Measurements from ENCODE around the gene DDX10. TPM values are rescaled to one million over a fixed set of nuclear protein-coding genes. Genes with fewer than 3 reads are reported as not detected.

Gene DDX10
- polyA plus RNA-seq, 1 of the 3 experiments (the other 2 are of a cell fraction), result 35.8 TPM

- H3K27ac ChIP-seq (ENCODE audit: low read depth in 2 of 2, low read length in 1 of 2), result peak overlapping the region in 1 of 2 experiments; percentile 97; a peak in 3 of 4 replicates
- peak overlapping the region; percentile 8; the same call in 1 of the 2 replicates for H3K4me2 ChIP-seq
- no peak for DNase-seq
- no peak overlapping the region for H3K4me3 ChIP-seq (ENCODE audit: low read depth in 2 of 2, low read length in 1 of 2)
- no peak overlapping the region; the same call in 1 of the 2 replicates for H3K9ac ChIP-seq
- CTCF ChIA-PET, result no interaction called here
- no peaks in the 10 kb centered on the region for H3K27me3 ChIP-seq (ENCODE audit: insufficient read depth)
- peaks cover 0 to 5% of the 10 kb centered on the region in 2 experiments for H3K36me3 ChIP-seq (replicated peaks in 1 of 2; ENCODE audit: control insufficient read depth in 1 of 2, insufficient read depth in 2 of 2, low read length in 1 of 2)
- H3K4me1 ChIP-seq (ENCODE audit: control insufficient read depth in 1 of 2, insufficient read depth in 2 of 2, low read depth in 1 of 2, low read length in 1 of 2), result peaks cover 0 to 49% of the 10 kb centered on the region in 2 experiments; a peak in 3 of 4 replicates
- POLR2A ChIA-PET, result no interaction called here
- H3F3A ChIP-seq (replicated peaks; ENCODE audit: insufficient read depth), result peaks cover 59% of the 10 kb centered on the region
- TF ChIP-seq MXI1 (IDR thresholded peaks at IDR 0.05; ENCODE audit: low read depth, low read length), result no peak
- no peak for TF ChIP-seq IRF3 (IDR thresholded peaks at IDR 0.05; ENCODE audit: low read depth, low read length)
- TF ChIP-seq ELF1 (IDR thresholded peaks at IDR 0.05), result no peak
- no peak for TF ChIP-seq SMC3 (IDR thresholded peaks at IDR 0.05; ENCODE audit: low read depth, low read length)
- peak; percentile 74 for TF ChIP-seq JUND (IDR thresholded peaks at IDR 0.05)
- TF ChIP-seq TCF12 (IDR thresholded peaks at IDR 0.05), result peak; percentile 85
- 0 out of 2 replicates have a peak, but pooled peaks have one; percentile 9 for TF ChIP-seq RXRA (IDR thresholded peaks at IDR 0.05; ENCODE audit: borderline replicate concordance, low read depth)
- TF ChIP-seq NFIC (IDR thresholded peaks at IDR 0.05; ENCODE audit: borderline replicate concordance), result peak; percentile 26; the same call in 1 of the 2 replicates
- TF ChIP-seq EP300 (IDR thresholded peaks at IDR 0.05; ENCODE audit: borderline replicate concordance in 1 of 2, low read depth in 1 of 2, low read length in 1 of 2), result peak in 1 of 2 experiments; percentile 72; a peak in 2 of 4 replicates
- no peak for TF ChIP-seq RFX5 (IDR thresholded peaks at IDR 0.05; ENCODE audit: low read length)
- TF ChIP-seq POLR2AphosphoS5 (IDR thresholded peaks at IDR 0.05; ENCODE audit: low read depth, low read length), result no peak
- no peak for TF ChIP-seq FOXJ3 (CRISPR knock-in tag; IDR thresholded peaks at IDR 0.05)
- TF ChIP-seq, protein P1, sequence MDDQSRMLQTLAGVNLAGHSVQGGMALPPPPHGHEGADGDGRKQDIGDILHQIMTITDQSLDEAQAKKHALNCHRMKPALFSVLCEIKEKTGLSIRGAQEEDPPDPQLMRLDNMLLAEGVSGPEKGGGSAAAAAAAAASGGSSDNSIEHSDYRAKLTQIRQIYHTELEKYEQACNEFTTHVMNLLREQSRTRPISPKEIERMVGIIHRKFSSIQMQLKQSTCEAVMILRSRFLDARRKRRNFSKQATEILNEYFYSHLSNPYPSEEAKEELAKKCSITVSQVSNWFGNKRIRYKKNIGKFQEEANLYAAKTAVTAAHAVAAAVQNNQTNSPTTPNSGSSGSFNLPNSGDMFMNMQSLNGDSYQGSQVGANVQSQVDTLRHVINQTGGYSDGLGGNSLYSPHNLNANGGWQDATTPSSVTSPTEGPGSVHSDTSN (IDR thresholded peaks at IDR 0.05), result peak; percentile 79
- TF ChIP-seq TEAD4 (IDR thresholded peaks at IDR 0.05; ENCODE audit: borderline replicate concordance, insufficient read depth), result peak; percentile 36; the same call in 1 of the 2 replicates
- TF ChIP-seq FOSL2 (IDR thresholded peaks at IDR 0.05; ENCODE audit: borderline replicate concordance, low read depth), result peak; percentile 60
- TF ChIP-seq MEF2A (IDR thresholded peaks at IDR 0.05; ENCODE audit: borderline replicate concordance, low read depth), result no peak
- no peak for TF ChIP-seq GATA2 (CRISPR knock-in tag; IDR thresholded peaks at IDR 0.05)
- peak; percentile 56; the same call in 1 of the 2 replicates for TF ChIP-seq FOXM1 (IDR thresholded peaks at IDR 0.05; ENCODE audit: low read depth)
- WGBS (ENCODE audit: low lambda C conversion rate), result 20% methylated on average over 2 of the region's 2 CpGs
- no peaks in the 10 kb centered on the region for H4K20me1 ChIP-seq (ENCODE audit: insufficient read depth)
- no peaks in the 10 kb centered on the region for H3K9me2 ChIP-seq
- no peak overlapping the region for H2AFZ ChIP-seq (ENCODE audit: low read depth)
- H3K9me3 ChIP-seq, result no peaks in the 10 kb centered on the region
- H3K79me2 ChIP-seq (ENCODE audit: insufficient read depth), result 0 out of 2 replicates have a peak, but pooled peaks cover 7% of the 10 kb centered on the region
Measured at GRCh38 chr11:108875134-108875533, 210.3 kb downstream of the DDX10 start.

- DNase-seq, result no peak
- Histone ChIP-seq H4K20me1 (ENCODE audit: insufficient read depth) (no peaks in the 10 kb centered on the region), H3K79me2 (ENCODE audit: insufficient read depth) (no peaks in the 10 kb centered on the region), H3F3A (replicated peaks; ENCODE audit: insufficient read depth) (peaks cover 40% of the 10 kb centered on the region), H3K9me3 (no peaks in the 10 kb centered on the region), H3K4me2 (no peak overlapping the region), H3K4me3 (ENCODE audit: low read depth in 2 of 2, low read length in 1 of 2) (no peak overlapping the region), H3K4me1 (ENCODE audit: control insufficient read depth in 1 of 2, insufficient read depth in 2 of 2, low read depth in 1 of 2, low read length in 1 of 2) (peaks cover 0 to 40% of the 10 kb centered on the region in 2 experiments; a peak in 3 of 4 replicates), H3K27me3 (ENCODE audit: insufficient read depth) (no peaks in the 10 kb centered on the region), H3K36me3 (replicated peaks in 1 of 2; ENCODE audit: control insufficient read depth in 1 of 2, insufficient read depth in 2 of 2, low read length in 1 of 2) (peaks cover 0 to 5% of the 10 kb centered on the region in 2 experiments), H3K27ac (ENCODE audit: low read depth in 2 of 2, low read length in 1 of 2) (no peak overlapping the region), H3K9ac (no peak overlapping the region), H3K9me2 (no peaks in the 10 kb centered on the region), H2AFZ (ENCODE audit: low read depth) (no peak overlapping the region)
- POLR2A ChIA-PET, result no interaction called here
- WGBS (ENCODE audit: low lambda C conversion rate), result 100% methylated on average over 2 of the region's 2 CpGs
- CTCF ChIA-PET, result no interaction called here
- TF ChIP-seq, protein P2, sequence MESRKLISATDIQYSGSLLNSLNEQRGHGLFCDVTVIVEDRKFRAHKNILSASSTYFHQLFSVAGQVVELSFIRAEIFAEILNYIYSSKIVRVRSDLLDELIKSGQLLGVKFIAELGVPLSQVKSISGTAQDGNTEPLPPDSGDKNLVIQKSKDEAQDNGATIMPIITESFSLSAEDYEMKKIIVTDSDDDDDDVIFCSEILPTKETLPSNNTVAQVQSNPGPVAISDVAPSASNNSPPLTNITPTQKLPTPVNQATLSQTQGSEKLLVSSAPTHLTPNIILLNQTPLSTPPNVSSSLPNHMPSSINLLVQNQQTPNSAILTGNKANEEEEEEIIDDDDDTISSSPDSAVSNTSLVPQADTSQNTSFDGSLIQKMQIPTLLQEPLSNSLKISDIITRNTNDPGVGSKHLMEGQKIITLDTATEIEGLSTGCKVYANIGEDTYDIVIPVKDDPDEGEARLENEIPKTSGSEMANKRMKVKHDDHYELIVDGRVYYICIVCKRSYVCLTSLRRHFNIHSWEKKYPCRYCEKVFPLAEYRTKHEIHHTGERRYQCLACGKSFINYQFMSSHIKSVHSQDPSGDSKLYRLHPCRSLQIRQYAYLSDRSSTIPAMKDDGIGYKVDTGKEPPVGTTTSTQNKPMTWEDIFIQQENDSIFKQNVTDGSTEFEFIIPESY (IDR thresholded peaks at IDR 0.05; ENCODE audit: borderline replicate concordance, low read depth), result no peak
- TF ChIP-seq YY1 (IDR thresholded peaks at IDR 0.05; ENCODE audit: low read depth) (no peak), FOSL2 (IDR thresholded peaks at IDR 0.05; ENCODE audit: borderline replicate concordance, low read depth) (no peak), NRF1 (IDR thresholded peaks at IDR 0.05; ENCODE audit: low read depth, low read length) (no peak), JUND (IDR thresholded peaks at IDR 0.05) (no peak), TCF12 (IDR thresholded peaks at IDR 0.05) (no peak), ELF1 (IDR thresholded peaks at IDR 0.05) (no peak), MEF2A (IDR thresholded peaks at IDR 0.05; ENCODE audit: borderline replicate concordance, low read depth) (no peak)
- TF ChIP-seq, protein P3, sequence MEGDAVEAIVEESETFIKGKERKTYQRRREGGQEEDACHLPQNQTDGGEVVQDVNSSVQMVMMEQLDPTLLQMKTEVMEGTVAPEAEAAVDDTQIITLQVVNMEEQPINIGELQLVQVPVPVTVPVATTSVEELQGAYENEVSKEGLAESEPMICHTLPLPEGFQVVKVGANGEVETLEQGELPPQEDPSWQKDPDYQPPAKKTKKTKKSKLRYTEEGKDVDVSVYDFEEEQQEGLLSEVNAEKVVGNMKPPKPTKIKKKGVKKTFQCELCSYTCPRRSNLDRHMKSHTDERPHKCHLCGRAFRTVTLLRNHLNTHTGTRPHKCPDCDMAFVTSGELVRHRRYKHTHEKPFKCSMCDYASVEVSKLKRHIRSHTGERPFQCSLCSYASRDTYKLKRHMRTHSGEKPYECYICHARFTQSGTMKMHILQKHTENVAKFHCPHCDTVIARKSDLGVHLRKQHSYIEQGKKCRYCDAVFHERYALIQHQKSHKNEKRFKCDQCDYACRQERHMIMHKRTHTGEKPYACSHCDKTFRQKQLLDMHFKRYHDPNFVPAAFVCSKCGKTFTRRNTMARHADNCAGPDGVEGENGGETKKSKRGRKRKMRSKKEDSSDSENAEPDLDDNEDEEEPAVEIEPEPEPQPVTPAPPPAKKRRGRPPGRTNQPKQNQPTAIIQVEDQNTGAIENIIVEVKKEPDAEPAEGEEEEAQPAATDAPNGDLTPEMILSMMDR (IDR thresholded peaks at IDR 0.05), result no peak
- TF ChIP-seq, protein P4, sequence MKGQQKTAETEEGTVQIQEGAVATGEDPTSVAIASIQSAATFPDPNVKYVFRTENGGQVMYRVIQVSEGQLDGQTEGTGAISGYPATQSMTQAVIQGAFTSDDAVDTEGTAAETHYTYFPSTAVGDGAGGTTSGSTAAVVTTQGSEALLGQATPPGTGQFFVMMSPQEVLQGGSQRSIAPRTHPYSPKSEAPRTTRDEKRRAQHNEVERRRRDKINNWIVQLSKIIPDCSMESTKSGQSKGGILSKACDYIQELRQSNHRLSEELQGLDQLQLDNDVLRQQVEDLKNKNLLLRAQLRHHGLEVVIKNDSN (IDR thresholded peaks at IDR 0.05; ENCODE audit: borderline replicate concordance, low read depth), result no peak
Measured at GRCh38 chr11:108877178-108877577, 212.3 kb downstream of the DDX10 start.

Data from SK-N-SH (cell line).